WI38 (cell line): Measurements from ENCODE around the gene RGR.
"Not testable (repeated sequence)": the region's sequence is repeated elsewhere in the genome, so short reads cannot be mapped to it uniquely, and the experiment has no call there.

Experiments
- H3K4me3 ChIP-seq: 2 replicates; pipeline ENCODE4 v1.5.1; 2011; ENCODE audit warnings: low read depth, mild to moderate bottlenecking, control low read depth, low read length
- CTCF ChIP-seq: IDR thresholded peaks from 2 replicates; pipeline ENCODE4 v1.5.1; 2012; ENCODE audit warnings: low read depth, mild to moderate bottlenecking, control low read depth, low read length

RGR gene

GRCh38 chr10:84264611-84265141 is 19.8 kb downstream of the RGR start:
- H3K4me3 ChIP-seq, result no peak overlapping the region

GRCh38 chr10:84265418-84265817 is 20.6 kb downstream of the RGR start:
- H3K4me3 ChIP-seq, result no peak overlapping the region
- TF ChIP-seq CTCF, result no peak

More at GRCh38 chr10:84264611-84265141, 19.8 kb downstream of the RGR start:
- TF ChIP-seq CTCF, result peak; percentile 97

- no peak overlapping the region for H3K4me3 ChIP-seq
- TF ChIP-seq CTCF, result peak; percentile 65
Observed at GRCh38 chr10:84267503-84268126, 22.8 kb downstream of the RGR start.

GRCh38 chr10:84269162-84269561 is 24.3 kb downstream of the RGR start:
- no peak for TF ChIP-seq CTCF
- H3K4me3 ChIP-seq, result no peak overlapping the region

- no peak for TF ChIP-seq CTCF
- H3K4me3 ChIP-seq, result no peak overlapping the region
Observed at GRCh38 chr10:84269773-84270172, 24.9 kb downstream of the RGR start.

- no peak overlapping the region for H3K4me3 ChIP-seq
- TF ChIP-seq CTCF, result no peak
Observed at GRCh38 chr10:84270708-84271107, 25.9 kb downstream of the RGR start.

- H3K4me3 ChIP-seq, result not testable (repeated sequence)
Observed at GRCh38 chr10:84279876-84280475, 35.1 kb downstream of the RGR start.
